ENCODE data around the gene HGD. TPM values are rescaled to one million over a fixed set of nuclear protein-coding genes. Genes with fewer than 3 reads are reported as not detected.
"Not testable (repeated sequence)": the region's sequence is repeated elsewhere in the genome, so short reads cannot be mapped to it uniquely, and the experiment has no call there.

HGD gene
- total RNA-seq, 1 donor from 2014 or later = 0.49 TPM

- no peaks in the 10 kb centered on the region for H3K27me3 ChIP-seq (ENCODE audit: low read depth)
- no peak overlapping the region for H3K4me3 ChIP-seq
- no peak for TF ChIP-seq CTCF (IDR thresholded peaks at IDR 0.05; ENCODE audit: borderline replicate concordance)
- DNase-seq = no peak
- no peaks in the 10 kb centered on the region for H3K36me3 ChIP-seq
- peaks cover 21% of the 10 kb centered on the region for H3K9me3 ChIP-seq (replicated peaks)
- intact Hi-C loops (cut with micrococcal nuclease) = no loop called here
- H3K27ac ChIP-seq (replicated peaks) = no peak overlapping the region
- no peaks in the 10 kb centered on the region for H3K4me1 ChIP-seq
These were observed 58.9 kb downstream of the HGD start for GRCh38 chr3:120622870-120623726.

GRCh38 chr3:120622457-120622856 is 59.6 kb downstream of the HGD start:
- Histone ChIP-seq H3K36me3 (no peaks in the 10 kb centered on the region), H3K9me3 (replicated peaks) (peaks cover 21% of the 10 kb centered on the region), H3K27ac (replicated peaks) (no peak overlapping the region), H3K4me3 (no peak overlapping the region), H3K27me3 (ENCODE audit: low read depth) (no peaks in the 10 kb centered on the region), H3K4me1 (no peaks in the 10 kb centered on the region)
- no peak for DNase-seq
- intact Hi-C loops (cut with micrococcal nuclease) = no loop called here
- no peak for TF ChIP-seq CTCF (IDR thresholded peaks at IDR 0.05; ENCODE audit: borderline replicate concordance)

- DNase-seq; H3K4me3 ChIP-seq; H3K36me3 ChIP-seq; intact Hi-C loops (cut with micrococcal nuclease); H3K27me3 ChIP-seq (ENCODE audit: low read depth); H3K4me1 ChIP-seq; H3K27ac ChIP-seq (replicated peaks); H3K9me3 ChIP-seq (replicated peaks): not testable (repeated sequence)
These were observed 65.3 kb downstream of the HGD start for GRCh38 chr3:120616745-120617144.

GRCh38 chr3:120615847-120616609 is 66.0 kb downstream of the HGD start:
- peak overlapping the region; percentile 64 for H3K27ac ChIP-seq (replicated peaks)

GRCh38 chr3:120614765-120615164 is 67.3 kb downstream of the HGD start:
- TF ChIP-seq CTCF (IDR thresholded peaks at IDR 0.05; ENCODE audit: borderline replicate concordance) = no peak
- no peak overlapping the region for H3K27ac ChIP-seq (replicated peaks)
- H3K27me3 ChIP-seq (ENCODE audit: low read depth) = no peaks in the 10 kb centered on the region
- no peak overlapping the region for H3K4me3 ChIP-seq
- H3K36me3 ChIP-seq = no peaks in the 10 kb centered on the region
- intact Hi-C loops (cut with micrococcal nuclease) = no loop called here
- DNase-seq = no peak
- no peaks in the 10 kb centered on the region for H3K9me3 ChIP-seq (replicated peaks)
- no peaks in the 10 kb centered on the region for H3K4me1 ChIP-seq

More at GRCh38 chr3:120615847-120616609, 66.0 kb downstream of the HGD start:
- Histone ChIP-seq H3K9me3 (replicated peaks) (no peaks in the 10 kb centered on the region), H3K4me1 (no peaks in the 10 kb centered on the region), H3K36me3 (no peaks in the 10 kb centered on the region), H3K4me3 (no peak overlapping the region), H3K27me3 (ENCODE audit: low read depth) (no peaks in the 10 kb centered on the region)
- intact Hi-C loops (cut with micrococcal nuclease) = no loop called here
- TF ChIP-seq CTCF (IDR thresholded peaks at IDR 0.05; ENCODE audit: borderline replicate concordance) = no peak
- peak; percentile 40 for DNase-seq

- H3K9me3 ChIP-seq (replicated peaks) = no peaks in the 10 kb centered on the region
- intact Hi-C loops (cut with micrococcal nuclease) = no loop called here
- no peak for TF ChIP-seq CTCF (IDR thresholded peaks at IDR 0.05; ENCODE audit: borderline replicate concordance)
- H3K36me3 ChIP-seq = no peaks in the 10 kb centered on the region
- H3K27me3 ChIP-seq (ENCODE audit: low read depth) = no peaks in the 10 kb centered on the region
- no peak overlapping the region for H3K4me3 ChIP-seq
- H3K4me1 ChIP-seq = peaks cover 14% of the 10 kb centered on the region
- DNase-seq = no peak
- H3K27ac ChIP-seq (replicated peaks) = no peak overlapping the region
These were observed 73.5 kb downstream of the HGD start for GRCh38 chr3:120608506-120608905.
